DMS53 (cell line): ENCODE data around the gene POMT1.

Experiments
- DNase-seq: peaks from one replicate; lab custom pipeline; 2025; lab: John Stamatoyannopoulos, UW

Gene POMT1

GRCh38 chr9:131476777-131477345, 25.9 kb upstream of the POMT1 start:
- DNase-seq, result no peak

GRCh38 chr9:131477367-131477766, 25.4 kb upstream of the POMT1 start:
- DNase-seq, result no peak

DNA sequence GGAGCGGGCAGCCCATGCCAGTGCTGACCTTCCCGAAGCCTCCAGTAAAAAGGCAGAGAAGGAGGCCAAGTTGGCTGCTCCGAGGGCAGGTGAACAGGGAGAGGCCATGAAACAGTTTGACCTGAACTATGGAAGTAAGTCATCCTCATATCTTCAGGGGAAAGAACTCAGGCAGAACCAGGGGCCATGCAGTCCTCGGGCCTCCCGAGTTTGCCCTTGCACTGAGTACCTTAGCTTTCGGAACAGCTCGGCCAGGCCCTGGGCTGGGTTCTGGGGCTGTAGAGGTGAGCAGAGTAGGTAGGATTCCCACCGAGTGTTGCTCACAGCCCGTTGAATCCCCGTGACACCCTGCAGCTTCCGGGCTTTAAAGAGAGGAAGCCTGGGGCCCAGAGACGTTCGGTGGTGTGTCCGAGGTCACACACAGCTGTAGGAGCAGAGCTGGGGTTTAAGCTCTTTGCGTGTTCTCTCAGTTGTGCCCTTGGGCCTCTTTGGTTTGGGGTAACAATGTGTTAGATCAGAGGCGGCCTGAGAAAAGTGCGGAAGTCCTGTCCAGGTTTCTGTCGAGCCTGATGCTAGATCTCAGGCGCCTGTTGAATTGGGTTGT, 24.8 kb upstream of the POMT1 start:
- no peak for DNase-seq

GRCh38 chr9:131478421-131478868, 24.3 kb upstream of the POMT1 start:
- peak; percentile 66 for DNase-seq

DNA sequence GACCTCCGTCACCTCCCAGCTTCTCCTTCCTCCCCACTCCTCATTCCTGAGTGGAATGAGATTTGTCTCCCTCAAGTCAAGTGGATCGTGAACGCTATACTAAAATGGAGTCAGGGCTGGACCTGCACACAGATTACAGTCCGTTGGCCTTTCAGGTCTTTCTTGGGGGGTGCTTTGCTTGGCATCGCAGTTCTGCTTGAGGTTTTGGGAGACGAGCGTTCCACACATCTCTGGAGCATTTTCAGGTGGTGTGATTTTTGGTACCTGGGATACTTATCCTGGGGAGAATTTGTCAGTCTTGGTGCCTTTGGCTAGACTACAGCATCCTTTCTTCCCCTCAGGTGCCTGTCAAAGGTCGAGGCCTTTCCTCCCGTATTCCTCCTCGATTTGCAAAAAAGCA, 23.8 kb upstream of the POMT1 start:
- no peak for DNase-seq

- peak; percentile 26 for DNase-seq
Measured at GRCh38 chr9:131480258-131480657, 22.5 kb upstream of the POMT1 start.

DNA sequence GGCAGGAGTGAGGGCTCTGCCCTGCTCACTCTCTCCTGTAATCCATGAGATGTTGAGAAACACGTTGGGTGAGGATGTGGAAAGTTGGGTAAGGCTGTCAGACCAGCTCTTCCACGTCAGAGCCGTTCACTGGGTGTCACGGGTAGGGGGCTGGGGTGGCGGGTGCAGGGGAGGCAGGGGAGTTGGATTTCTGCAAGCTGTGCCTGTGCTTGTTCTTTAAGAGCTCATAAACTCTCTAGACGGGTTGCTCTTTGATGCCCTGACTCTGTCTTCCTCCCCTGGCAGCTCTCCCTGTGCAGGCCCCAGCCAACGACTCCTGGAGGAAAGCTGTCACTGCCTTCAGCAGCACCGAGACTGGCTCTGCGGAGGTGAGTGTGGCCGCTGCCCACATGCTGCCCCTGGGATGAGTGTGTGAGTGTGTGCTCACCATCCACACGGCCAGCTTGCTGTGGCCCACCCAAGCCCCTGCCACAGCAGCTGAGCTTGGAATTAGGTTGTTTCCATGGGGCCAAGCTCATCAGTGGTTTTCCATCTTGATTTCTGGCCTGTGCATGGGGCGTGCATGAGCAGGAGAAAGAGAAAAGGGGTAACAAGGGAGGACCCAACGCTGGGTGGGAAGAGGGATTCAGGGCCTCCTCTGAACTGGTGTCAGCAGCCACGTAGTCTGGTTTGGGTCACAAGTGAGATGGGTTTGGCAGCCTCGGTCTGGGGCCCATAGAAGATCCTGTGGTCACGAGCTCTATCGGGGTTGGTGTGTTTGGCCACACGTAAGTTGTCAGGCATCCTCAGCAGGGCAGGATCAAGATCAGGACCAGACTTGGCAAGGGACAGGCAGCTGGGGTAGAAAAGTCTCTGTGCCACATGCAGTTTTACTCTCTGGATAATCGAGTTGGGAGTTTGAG, 21.0 kb upstream of the POMT1 start:
- no peak for DNase-seq

GRCh38 chr9:131482343-131483006, 20.2 kb upstream of the POMT1 start:
- no peak for DNase-seq

GRCh38 chr9:131483319-131484050, 19.2 kb upstream of the POMT1 start:
- DNase-seq, result no peak

- no peak for DNase-seq
Measured at GRCh38 chr9:131484051-131484445, 18.7 kb upstream of the POMT1 start.

DNA sequence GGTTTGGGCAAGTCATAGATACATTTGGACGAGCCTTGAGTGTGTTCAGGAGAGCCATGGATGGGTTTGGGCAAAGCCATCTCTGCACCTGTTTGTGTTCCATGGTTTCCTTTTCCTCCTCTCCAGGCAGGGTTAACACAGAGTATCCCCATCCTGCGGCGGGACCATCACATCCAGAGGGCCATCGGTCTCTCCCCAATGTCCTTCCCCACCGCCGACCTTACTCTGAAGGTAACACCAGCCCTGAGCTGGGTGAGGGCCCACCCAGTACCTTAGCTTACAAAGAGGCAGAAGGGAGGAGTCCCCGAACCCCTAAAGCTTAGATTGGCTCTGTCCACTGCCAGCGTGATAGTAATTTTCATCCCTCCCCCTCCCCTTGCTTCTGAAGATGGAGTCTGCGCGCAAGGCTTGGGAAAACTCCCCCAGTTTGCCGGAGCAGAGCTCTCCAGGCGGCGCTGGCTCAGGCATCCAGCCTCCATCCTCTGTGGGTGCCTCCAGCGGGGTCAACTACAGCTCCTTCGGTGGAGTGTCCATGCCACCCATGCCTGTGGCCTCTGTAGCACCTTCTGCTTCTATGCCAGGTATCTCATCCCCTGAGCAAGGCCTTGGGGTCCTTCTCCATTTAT, 18.0 kb upstream of the POMT1 start:
- no peak for DNase-seq

DNA sequence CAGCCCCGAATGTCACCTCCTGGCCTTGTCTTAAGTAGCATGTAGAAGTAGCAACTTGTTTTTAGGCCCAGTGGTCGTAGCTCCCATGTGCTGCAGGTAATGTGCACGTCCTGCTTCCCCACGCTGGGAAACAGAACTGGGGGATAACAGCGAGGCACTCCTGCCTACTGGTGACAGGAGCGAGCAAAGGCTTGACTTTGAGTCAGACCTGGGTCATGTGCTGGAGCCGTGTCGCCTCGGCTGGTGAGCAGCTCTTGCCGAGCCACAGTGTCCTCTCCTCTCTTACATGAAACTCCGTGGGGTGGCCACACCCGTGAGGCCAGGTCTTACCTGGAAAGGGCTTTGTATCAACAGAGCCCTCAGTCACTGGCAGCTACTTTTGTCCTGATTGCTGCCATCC, 17.5 kb upstream of the POMT1 start:
- no peak for DNase-seq

DNA sequence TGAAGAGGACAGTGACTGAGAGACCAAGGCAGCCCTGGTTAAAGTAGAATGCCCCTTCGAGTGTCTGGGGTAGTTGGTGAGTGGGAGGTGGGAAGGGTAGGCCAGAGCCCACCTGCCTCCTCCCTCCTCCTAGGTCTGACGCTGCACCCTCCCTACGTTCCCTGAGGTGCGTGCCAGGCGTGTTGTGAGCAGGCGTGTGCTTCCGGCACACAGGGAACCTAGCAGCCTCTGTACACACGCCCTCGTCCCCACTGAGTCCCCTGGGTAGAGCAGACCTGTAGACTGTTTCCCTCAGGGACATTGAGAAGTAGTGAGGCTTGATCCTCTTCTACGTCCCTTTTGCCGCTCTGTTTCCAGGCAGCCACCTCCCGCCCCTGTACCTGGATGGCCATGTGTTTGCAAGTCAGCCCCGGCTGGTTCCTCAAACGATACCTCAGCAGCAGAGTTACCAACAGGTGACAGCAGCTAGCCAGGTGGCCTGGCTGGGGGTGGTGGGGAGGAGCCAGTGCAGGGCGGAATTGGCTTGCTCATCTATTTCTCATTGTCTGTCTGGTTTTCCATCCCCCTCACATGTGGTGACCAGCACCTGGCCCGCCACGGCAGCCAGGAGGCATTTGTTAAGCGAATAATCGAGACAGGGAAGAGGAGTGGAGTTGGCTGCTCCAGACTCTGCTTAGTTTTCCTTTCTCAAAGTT, 16.8 kb upstream of the POMT1 start:
- DNase-seq, result peak; percentile 26

- no peak for DNase-seq
Measured at GRCh38 chr9:131487001-131487400, 15.7 kb upstream of the POMT1 start.

DNA sequence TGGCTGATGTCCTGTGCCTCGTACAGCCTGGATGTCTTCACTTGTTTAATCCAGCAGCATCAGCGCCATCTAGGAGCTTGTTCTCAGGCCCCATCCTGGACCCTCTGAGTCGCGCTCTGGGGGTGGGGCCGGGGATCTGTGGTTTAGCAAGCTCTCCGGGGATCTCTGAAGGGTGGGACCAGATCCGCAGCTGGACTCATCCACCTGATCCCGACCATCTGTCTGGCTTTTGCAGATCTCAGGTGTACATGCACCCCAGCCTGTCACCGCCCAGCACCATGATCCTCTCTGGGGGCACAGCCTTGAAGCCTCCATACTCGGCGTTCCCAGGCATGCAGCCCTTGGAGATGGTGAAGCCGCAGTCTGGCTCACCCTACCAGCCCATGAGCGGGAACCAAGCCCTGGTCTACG, 15.1 kb upstream of the POMT1 start:
- DNase-seq, result no peak

GRCh38 chr9:131490514-131490913, 12.2 kb upstream of the POMT1 start:
- DNase-seq, result no peak

DNA sequence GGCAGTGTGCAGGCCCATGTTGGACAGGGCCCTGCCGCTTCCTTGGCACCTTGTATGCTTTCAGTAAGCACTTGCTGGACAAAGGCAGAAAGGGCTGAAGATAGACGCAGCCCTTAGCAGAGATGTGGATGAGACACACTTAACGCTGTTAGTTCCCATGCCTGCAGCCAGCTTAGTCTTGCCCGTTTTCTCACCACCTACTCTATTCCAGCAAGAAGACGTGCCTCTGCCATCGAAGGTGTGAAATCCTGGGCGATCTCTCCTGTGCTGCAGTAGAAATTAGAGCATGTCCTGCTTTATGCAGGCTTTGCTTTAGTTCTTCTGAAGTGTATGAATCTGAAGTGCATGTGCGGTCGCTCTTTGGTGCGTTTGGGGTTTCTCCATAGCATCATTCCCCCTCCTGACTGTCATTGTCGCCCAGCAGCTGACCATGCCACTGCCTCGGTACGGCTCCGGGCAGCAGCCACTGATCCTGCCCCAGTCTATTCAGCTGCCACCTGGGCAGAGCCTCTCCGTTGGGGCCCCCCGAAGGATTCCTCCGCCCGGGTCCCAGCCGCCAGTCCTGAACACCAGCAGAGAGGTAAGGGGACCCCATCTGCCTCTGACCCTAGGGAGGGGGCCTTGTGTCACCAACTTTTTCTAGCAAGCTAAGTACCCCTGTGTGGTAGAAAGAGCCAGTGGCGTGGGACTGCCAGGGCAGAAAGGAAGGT, 11.6 kb upstream of the POMT1 start:
- no peak for DNase-seq

- no peak for DNase-seq
Measured at GRCh38 chr9:131492070-131492469, 10.6 kb upstream of the POMT1 start.

- DNase-seq, result no peak
Measured at GRCh38 chr9:131494296-131494870, 8.3 kb upstream of the POMT1 start.

GRCh38 chr9:131495785-131496184, 6.9 kb upstream of the POMT1 start:
- DNase-seq, result no peak
